ENCODE data around the gene MORN3. TPM values are rescaled to one million over a fixed set of nuclear protein-coding genes. Genes with fewer than 3 reads are reported as not detected.

Gene MORN3
- total RNA-seq, 1 donor from 2014 or later = 0.80 TPM

DNA sequence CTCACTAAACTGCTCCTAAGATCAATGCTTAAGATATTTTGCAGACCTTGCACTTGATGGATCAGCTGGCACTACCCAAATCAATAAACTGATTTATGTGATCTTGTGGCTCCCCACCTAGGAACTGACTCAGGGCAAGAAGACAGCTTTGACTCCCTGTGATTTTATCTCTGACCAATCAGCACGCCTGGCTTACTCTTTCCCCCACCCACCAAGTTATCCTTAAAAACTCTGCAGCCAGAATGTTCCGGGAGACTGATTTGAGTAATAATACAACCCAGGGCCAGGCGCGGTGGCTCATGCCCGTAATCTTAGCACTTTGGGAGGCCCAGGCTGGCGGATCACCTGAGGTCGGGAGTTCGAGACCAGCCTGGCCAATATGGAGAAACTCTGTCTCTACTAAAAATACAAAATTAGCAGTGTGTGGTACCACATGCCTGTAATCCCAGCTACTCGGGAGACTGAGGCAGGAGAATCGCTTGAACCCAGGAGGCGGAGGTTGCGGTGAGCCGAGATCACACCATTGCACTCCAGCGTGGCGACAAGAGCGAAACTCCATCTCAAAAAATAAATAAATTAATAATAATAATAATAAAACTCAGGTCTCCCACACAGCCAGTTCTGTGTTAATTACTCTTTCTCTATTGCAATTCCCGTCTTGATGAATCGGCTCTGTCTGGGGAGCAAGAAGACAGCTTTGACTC is 12.0 kb downstream of the MORN3 start:
- Mint-ChIP-seq H3K4me3 (peak overlapping the region; percentile 7), H3K36me3 (no peaks in the 10 kb centered on the region), H3K27me3 (no peaks in the 10 kb centered on the region), H3K4me1 (ENCODE audit: unreplicated experiment) (peaks cover 17% of the 10 kb centered on the region), H3K27ac (no peak overlapping the region), H3K9me3 (no peaks in the 10 kb centered on the region)
- DNase-seq (ENCODE audit: extremely low spot score, unreplicated experiment) = no peak
- TF ChIP-seq, protein P1, sequence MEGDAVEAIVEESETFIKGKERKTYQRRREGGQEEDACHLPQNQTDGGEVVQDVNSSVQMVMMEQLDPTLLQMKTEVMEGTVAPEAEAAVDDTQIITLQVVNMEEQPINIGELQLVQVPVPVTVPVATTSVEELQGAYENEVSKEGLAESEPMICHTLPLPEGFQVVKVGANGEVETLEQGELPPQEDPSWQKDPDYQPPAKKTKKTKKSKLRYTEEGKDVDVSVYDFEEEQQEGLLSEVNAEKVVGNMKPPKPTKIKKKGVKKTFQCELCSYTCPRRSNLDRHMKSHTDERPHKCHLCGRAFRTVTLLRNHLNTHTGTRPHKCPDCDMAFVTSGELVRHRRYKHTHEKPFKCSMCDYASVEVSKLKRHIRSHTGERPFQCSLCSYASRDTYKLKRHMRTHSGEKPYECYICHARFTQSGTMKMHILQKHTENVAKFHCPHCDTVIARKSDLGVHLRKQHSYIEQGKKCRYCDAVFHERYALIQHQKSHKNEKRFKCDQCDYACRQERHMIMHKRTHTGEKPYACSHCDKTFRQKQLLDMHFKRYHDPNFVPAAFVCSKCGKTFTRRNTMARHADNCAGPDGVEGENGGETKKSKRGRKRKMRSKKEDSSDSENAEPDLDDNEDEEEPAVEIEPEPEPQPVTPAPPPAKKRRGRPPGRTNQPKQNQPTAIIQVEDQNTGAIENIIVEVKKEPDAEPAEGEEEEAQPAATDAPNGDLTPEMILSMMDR (conservative IDR thresholded peaks at IDR 0.05) = no peak

GRCh38 chr12:121656122-121656521 is 13.3 kb downstream of the MORN3 start:
- TF ChIP-seq, protein P1 (conservative IDR thresholded peaks at IDR 0.05) = no peak
- H3K27me3 Mint-ChIP-seq = no peaks in the 10 kb centered on the region
- H3K27ac Mint-ChIP-seq = no peak overlapping the region
- peaks cover 20% of the 10 kb centered on the region for H3K4me1 Mint-ChIP-seq (ENCODE audit: unreplicated experiment)
- no peaks in the 10 kb centered on the region for H3K9me3 Mint-ChIP-seq
- no peak overlapping the region for H3K4me3 Mint-ChIP-seq
- DNase-seq (ENCODE audit: extremely low spot score, unreplicated experiment) = no peak
- no peaks in the 10 kb centered on the region for H3K36me3 Mint-ChIP-seq

DNA sequence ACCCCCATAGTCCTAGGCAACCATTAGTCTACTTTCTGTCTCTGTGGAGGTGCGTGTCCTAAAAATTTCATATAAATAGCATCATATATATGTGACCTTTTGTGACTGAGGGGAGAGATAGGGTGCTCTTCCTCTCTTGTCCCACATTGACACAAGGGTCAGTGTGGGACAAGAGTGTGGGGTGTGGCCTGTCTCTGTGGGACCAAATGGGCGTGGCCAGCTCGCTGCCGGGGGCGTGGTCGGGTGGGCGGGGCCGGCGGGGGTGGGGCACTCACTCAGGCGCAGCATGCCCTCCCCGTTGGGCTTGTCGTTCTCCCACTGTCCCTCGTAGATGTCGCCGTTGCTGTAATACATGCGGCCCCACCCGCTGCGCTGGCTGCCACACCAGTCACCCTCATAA is 15.5 kb downstream of the MORN3 start:
- Mint-ChIP-seq H3K27ac (no peak overlapping the region), H3K27me3 (no peaks in the 10 kb centered on the region), H3K4me3 (no peak overlapping the region), H3K36me3 (no peaks in the 10 kb centered on the region), H3K9me3 (no peaks in the 10 kb centered on the region), H3K4me1 (ENCODE audit: unreplicated experiment) (peaks cover 22% of the 10 kb centered on the region)
- TF ChIP-seq, protein P1 (conservative IDR thresholded peaks at IDR 0.05) = no peak
- DNase-seq (ENCODE audit: extremely low spot score, unreplicated experiment) = no peak

GRCh38 chr12:121652767-121653497 is 16.5 kb downstream of the MORN3 start:
- H3K36me3 Mint-ChIP-seq = no peaks in the 10 kb centered on the region
- TF ChIP-seq, protein P1 (conservative IDR thresholded peaks at IDR 0.05) = no peak
- no peaks in the 10 kb centered on the region for H3K27me3 Mint-ChIP-seq
- H3K4me1 Mint-ChIP-seq (ENCODE audit: unreplicated experiment) = peaks cover 17% of the 10 kb centered on the region
- H3K27ac Mint-ChIP-seq = no peak overlapping the region
- H3K9me3 Mint-ChIP-seq = no peaks in the 10 kb centered on the region
- DNase-seq (ENCODE audit: extremely low spot score, unreplicated experiment) = no peak
- no peak overlapping the region for H3K4me3 Mint-ChIP-seq

GRCh38 chr12:121651320-121651719 is 18.1 kb downstream of the MORN3 start:
- Mint-ChIP-seq H3K27ac (no peak overlapping the region), H3K4me1 (ENCODE audit: unreplicated experiment) (peaks cover 8% of the 10 kb centered on the region), H3K4me3 (no peak overlapping the region), H3K9me3 (no peaks in the 10 kb centered on the region), H3K36me3 (peaks cover 3% of the 10 kb centered on the region), H3K27me3 (no peaks in the 10 kb centered on the region)
- no peak for DNase-seq (ENCODE audit: extremely low spot score, unreplicated experiment)
- TF ChIP-seq, protein P1 (conservative IDR thresholded peaks at IDR 0.05) = no peak
